GM12864 (cell line): ENCODE data around the gene CFAP74.

Experiments used
- DNase-seq: peaks from one replicate; pipeline ENCODE4 v3.0.0-alpha.2; 2011; ENCODE audit warnings: low read depth
- H3K4me3 ChIP-seq: 2 replicates; pipeline ENCODE4 v1.5.1; 2011; ENCODE audit warnings: mild to moderate bottlenecking, low read depth, low read length, control low read depth
- CTCF ChIP-seq: IDR thresholded peaks from 2 replicates; pipeline ENCODE4 v1.5.1; 2011; ENCODE audit warnings: low read depth, mild to moderate bottlenecking, moderate library complexity, low read length, control low read depth, inconsistent platforms; ENCODE audit errors: missing control alignments

CFAP74 gene

GRCh38 chr1:1914971-1915692, 88.5 kb downstream of the CFAP74 start, which contains the start of gene CALML6:
CALML6 (plus strand) TSS chr1:1915260; CDS start chr1:1915281, 21 bp downstream.
- DNase-seq = no peak

GRCh38 chr1:1914101-1914970, 89.2 kb downstream of the CFAP74 start:
- TF ChIP-seq CTCF = no peak
- H3K4me3 ChIP-seq = no peak overlapping the region
- DNase-seq = no peak

More at GRCh38 chr1:1914971-1915692, 88.5 kb downstream of the CFAP74 start, which contains the start of gene CALML6:
- no peak within 1 kb of the TSS for H3K4me3 ChIP-seq
- TF ChIP-seq CTCF = no peak

- no peak overlapping the region for H3K4me3 ChIP-seq
- no peak for TF ChIP-seq CTCF
- DNase-seq = no peak
Observed at GRCh38 chr1:1911350-1912041, 92.1 kb downstream of the CFAP74 start.

- no peak for DNase-seq
- no peak overlapping the region for H3K4me3 ChIP-seq
- TF ChIP-seq CTCF = no peak
Observed at GRCh38 chr1:1910651-1911331, 92.8 kb downstream of the CFAP74 start.

GRCh38 chr1:1910033-1910465, 93.5 kb downstream of the CFAP74 start:
- TF ChIP-seq CTCF = no peak
- no peak overlapping the region for H3K4me3 ChIP-seq
- DNase-seq = no peak

- DNase-seq = no peak
- H3K4me3 ChIP-seq = peak overlapping the region; percentile 84
- no peak for TF ChIP-seq CTCF
Observed at GRCh38 chr1:1908506-1908791, 95.1 kb downstream of the CFAP74 start.
